ENCODE data around the gene C20orf202.

Gene C20orf202

DNA sequence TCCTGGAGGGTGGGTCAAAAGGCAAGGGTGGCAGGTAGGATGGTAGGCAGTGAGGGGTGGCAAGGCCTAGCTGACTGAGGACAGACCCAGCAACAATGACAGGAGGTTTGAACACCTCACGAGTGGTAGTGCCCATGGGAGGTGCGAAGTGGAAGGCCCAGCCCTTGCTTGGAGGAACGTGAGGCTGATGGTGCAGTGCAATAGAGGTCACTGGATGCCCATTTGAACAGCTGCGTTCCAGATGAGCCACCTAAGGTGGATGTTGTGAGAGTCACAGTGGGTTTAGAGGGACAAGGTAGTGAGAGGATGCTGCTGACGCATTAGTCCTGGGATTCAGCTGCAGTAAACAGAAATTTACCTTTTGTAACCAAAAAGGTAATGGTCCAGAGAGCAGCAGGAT, 34.0 kb upstream of the C20orf202 start:
- H3K4me1 ChIP-seq (ENCODE audit: low read depth, poor library complexity, severe bottlenecking), result peaks cover 7% of the 10 kb centered on the region
- 0 out of 2 replicates have a peak, but pooled peaks cover 5% of the 10 kb centered on the region for H3K36me3 ChIP-seq (ENCODE audit: insufficient read depth)
- H3K27me3 ChIP-seq (ENCODE audit: insufficient read depth, low read depth), result no peaks in the 10 kb centered on the region
- no peak overlapping the region for H3K4me2 ChIP-seq
- no peak overlapping the region for H3K4me3 ChIP-seq (IDR thresholded peaks at IDR 0.05; ENCODE audit: insufficient read depth, low read depth, low read length)
- no peaks in the 10 kb centered on the region for H3K79me2 ChIP-seq (ENCODE audit: insufficient read depth, low read depth)
- no peak overlapping the region for H3K9ac ChIP-seq
- H4K20me1 ChIP-seq (ENCODE audit: insufficient read depth), result no peaks in the 10 kb centered on the region
- H3K27ac ChIP-seq, result no peak overlapping the region
- H2AFZ ChIP-seq (ENCODE audit: low read depth), result no peak overlapping the region
- TF ChIP-seq, protein P1, sequence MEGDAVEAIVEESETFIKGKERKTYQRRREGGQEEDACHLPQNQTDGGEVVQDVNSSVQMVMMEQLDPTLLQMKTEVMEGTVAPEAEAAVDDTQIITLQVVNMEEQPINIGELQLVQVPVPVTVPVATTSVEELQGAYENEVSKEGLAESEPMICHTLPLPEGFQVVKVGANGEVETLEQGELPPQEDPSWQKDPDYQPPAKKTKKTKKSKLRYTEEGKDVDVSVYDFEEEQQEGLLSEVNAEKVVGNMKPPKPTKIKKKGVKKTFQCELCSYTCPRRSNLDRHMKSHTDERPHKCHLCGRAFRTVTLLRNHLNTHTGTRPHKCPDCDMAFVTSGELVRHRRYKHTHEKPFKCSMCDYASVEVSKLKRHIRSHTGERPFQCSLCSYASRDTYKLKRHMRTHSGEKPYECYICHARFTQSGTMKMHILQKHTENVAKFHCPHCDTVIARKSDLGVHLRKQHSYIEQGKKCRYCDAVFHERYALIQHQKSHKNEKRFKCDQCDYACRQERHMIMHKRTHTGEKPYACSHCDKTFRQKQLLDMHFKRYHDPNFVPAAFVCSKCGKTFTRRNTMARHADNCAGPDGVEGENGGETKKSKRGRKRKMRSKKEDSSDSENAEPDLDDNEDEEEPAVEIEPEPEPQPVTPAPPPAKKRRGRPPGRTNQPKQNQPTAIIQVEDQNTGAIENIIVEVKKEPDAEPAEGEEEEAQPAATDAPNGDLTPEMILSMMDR (conservative IDR thresholded peaks at IDR 0.05; ENCODE audit: low read depth, low read length), result no peak

DNA sequence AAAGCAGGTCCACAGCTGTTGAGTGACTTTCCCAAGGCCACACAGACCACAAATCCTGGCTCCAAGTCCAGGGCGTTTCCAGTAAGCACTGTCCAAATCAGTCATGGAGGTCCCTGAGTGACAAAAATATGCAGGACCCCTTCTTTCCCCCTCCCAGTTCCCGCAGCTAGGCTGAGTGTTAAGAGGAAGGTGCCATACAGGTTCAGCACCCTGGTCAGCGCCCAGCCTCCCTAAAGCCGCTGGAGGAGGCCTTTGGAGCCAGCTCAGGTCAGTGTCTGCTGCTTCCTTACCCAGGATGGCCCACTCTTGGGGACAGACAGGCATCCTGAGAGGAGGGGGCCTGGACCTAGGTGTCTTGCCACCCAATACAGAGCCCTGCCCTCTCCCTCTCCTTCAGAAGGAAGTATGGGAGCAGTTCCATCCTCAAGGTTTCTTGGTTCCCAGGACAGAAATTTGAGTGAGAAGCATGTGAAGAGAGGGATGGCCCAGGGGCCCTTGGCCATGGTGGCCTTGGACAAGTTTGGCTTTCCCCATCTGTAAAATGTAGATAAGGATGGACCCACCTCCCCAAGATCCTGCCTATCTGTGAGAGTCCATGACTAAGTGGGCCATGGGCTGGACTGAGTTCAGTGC, 31.7 kb upstream of the C20orf202 start:
- TF ChIP-seq, protein P1 (conservative IDR thresholded peaks at IDR 0.05; ENCODE audit: low read depth, low read length), result no peak
- Histone ChIP-seq H3K36me3 (ENCODE audit: insufficient read depth) (no peaks in the 10 kb centered on the region), H3K4me1 (ENCODE audit: low read depth, poor library complexity, severe bottlenecking) (no peaks in the 10 kb centered on the region), H3K27ac (no peak overlapping the region), H3K79me2 (ENCODE audit: insufficient read depth, low read depth) (no peaks in the 10 kb centered on the region), H3K4me2 (no peak overlapping the region), H3K9ac (no peak overlapping the region), H3K4me3 (IDR thresholded peaks at IDR 0.05; ENCODE audit: insufficient read depth, low read depth, low read length) (no peak overlapping the region), H2AFZ (ENCODE audit: low read depth) (no peak overlapping the region), H3K27me3 (ENCODE audit: insufficient read depth, low read depth) (no peaks in the 10 kb centered on the region), H4K20me1 (ENCODE audit: insufficient read depth) (no peaks in the 10 kb centered on the region)

DNA sequence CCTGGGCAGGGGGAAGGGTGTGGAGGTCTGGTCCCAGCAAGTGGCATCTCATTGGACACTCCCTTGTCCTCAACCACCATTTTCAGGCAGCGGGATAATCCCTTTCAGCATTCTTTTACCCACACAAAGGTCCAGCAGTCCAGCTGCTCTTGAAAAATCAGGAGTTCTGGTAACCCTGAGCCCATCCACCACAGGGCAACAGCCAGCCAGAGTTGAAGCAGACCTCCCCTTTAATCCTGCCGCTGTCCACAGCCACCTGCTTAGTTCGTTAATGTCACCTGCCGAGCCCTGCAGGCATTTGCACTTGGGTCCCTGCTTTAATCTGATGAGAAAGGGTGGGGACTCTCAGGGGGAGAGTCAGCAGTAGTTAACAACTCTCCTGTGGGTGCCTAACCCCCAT, 29.6 kb upstream of the C20orf202 start:
- Histone ChIP-seq H3K27me3 (ENCODE audit: insufficient read depth, low read depth) (no peaks in the 10 kb centered on the region), H3K36me3 (ENCODE audit: insufficient read depth) (no peaks in the 10 kb centered on the region), H3K4me3 (IDR thresholded peaks at IDR 0.05; ENCODE audit: insufficient read depth, low read depth, low read length) (no peak overlapping the region), H3K9ac (no peak overlapping the region), H3K79me2 (ENCODE audit: insufficient read depth, low read depth) (no peaks in the 10 kb centered on the region), H2AFZ (ENCODE audit: low read depth) (no peak overlapping the region), H3K27ac (no peak overlapping the region), H3K4me2 (no peak overlapping the region), H4K20me1 (ENCODE audit: insufficient read depth) (no peaks in the 10 kb centered on the region), H3K4me1 (ENCODE audit: low read depth, poor library complexity, severe bottlenecking) (no peaks in the 10 kb centered on the region)
- TF ChIP-seq, protein P1 (conservative IDR thresholded peaks at IDR 0.05; ENCODE audit: low read depth, low read length), result no peak

DNA sequence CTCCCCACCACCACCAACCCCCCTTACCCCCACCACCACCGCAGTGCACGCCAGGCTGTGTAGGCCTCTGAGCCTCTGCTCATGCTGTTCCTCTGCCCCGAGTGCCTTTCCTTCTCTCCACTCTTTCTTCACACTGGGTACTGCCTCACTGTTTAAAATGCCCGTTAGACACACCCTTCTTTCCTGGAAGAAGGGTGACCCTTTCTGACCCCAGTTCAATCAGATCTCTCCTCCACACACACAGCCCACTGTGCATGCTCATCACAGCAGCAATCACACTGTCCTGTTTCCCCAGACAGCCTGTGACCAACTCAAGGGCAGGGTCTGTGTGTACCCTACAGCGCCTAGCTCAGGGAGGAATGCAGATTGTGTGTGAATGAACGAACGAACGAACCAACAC, 28.5 kb upstream of the C20orf202 start:
- no peak overlapping the region for H2AFZ ChIP-seq (ENCODE audit: low read depth)
- H3K79me2 ChIP-seq (ENCODE audit: insufficient read depth, low read depth), result no peaks in the 10 kb centered on the region
- H3K36me3 ChIP-seq (ENCODE audit: insufficient read depth), result no peaks in the 10 kb centered on the region
- H3K4me3 ChIP-seq (IDR thresholded peaks at IDR 0.05; ENCODE audit: insufficient read depth, low read depth, low read length), result no peak overlapping the region
- H3K27ac ChIP-seq, result no peak overlapping the region
- H4K20me1 ChIP-seq (ENCODE audit: insufficient read depth), result no peaks in the 10 kb centered on the region
- no peaks in the 10 kb centered on the region for H3K4me1 ChIP-seq (ENCODE audit: low read depth, poor library complexity, severe bottlenecking)
- H3K4me2 ChIP-seq, result no peak overlapping the region
- no peaks in the 10 kb centered on the region for H3K27me3 ChIP-seq (ENCODE audit: insufficient read depth, low read depth)
- TF ChIP-seq, protein P1 (conservative IDR thresholded peaks at IDR 0.05; ENCODE audit: low read depth, low read length), result no peak
- no peak overlapping the region for H3K9ac ChIP-seq

All from KMS-11 (cell line).